GM18519 (cell line): ENCODE data around the gene EXOC6B.
A peak's percentile ranks its signal among the peaks of the same experiment; 100 is the strongest.

Source experiments
- ATAC-seq: cut with Tn5 transposase; IDR thresholded peaks from one replicate; pipeline ENCODE4 v1.9.1; 2021; ENCODE audit warnings: mild to moderate bottlenecking, moderate library complexity; ENCODE audit not compliant: unreplicated experiment, low FRiP score

EXOC6B gene

DNA sequence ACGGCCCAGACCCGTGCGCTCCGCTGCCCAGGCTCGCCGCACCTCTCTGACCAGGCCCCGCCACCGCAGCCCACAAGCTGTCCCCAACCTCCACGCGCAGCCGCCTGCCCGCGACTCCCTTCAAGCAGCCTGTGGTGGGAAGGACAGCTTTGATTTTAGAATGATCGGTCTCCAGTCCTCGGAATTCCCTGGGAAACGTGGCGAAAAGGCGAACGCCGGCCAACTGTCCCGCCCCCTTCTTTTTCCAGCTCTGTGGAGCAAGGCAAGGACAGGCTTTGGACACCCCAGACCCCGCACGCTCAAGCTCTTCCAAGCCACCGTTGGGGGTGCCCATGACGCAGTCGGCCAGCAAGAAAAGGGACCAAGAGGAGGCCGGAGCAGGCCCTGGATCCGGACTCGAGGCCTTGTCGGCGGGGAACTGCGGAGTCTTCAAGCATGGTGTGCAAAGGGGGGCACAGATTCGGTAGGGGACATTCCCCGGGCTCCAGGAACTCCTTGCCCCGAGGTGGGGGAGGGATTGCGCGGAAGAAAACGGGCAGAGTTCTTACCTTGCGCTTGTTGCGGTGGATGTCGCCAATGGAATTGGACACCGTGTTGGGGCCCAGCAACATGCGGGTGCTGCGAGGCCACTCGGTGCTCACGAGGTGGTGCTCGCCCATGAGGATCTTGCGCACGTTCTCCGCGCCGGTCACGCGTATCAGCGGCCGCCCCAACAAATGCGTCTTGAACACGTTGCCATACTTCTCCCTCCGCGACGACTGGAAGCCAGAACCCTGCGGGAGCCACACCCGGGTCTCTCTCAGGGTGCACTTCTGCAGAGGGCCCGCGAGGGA is 682.2 kb downstream of the EXOC6B start:
- ATAC-seq = no peak

DNA sequence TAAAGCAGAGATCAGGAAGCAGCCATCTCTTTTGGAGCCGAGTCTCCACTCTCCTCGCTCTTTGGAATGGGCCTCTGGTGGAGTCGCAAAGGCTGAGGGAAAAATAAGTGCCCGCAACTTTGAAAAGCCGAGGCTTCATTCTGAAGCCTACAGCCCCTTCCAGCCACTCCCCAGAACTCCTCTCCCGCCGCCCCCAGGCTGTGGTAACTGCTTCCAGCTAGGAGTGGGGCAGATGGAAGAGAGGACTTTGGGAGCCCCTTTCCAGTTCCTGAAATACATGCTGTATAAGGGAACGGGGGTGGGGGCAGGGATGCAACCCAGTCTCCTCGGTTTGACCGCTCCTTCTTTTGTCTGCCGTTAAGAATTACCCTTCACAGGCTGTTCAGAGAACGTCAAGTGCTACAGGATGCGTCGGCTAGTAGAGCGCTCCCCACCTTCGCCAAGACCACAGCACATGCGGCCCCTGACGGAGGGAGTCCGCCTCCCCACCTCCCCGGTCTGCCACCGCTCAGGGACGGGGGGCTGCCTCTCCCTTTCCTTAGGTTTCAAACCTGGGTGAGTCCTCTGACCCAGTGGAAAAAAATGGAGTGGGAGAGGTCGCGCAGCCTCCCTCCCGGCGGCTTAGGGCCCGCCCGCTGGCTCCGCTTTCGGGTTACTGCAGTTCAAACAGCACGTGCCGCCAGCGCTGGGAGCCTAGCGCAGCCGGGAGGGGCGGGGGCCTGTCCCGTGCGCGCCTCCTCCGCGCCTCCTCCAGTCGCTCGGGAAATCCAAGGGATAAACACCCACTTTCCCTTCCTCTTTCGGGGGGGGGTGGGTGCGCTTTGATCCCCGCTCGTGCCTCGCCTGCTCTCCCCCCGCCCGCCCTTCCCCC is 683.0 kb downstream of the EXOC6B start:
- no peak for ATAC-seq

DNA sequence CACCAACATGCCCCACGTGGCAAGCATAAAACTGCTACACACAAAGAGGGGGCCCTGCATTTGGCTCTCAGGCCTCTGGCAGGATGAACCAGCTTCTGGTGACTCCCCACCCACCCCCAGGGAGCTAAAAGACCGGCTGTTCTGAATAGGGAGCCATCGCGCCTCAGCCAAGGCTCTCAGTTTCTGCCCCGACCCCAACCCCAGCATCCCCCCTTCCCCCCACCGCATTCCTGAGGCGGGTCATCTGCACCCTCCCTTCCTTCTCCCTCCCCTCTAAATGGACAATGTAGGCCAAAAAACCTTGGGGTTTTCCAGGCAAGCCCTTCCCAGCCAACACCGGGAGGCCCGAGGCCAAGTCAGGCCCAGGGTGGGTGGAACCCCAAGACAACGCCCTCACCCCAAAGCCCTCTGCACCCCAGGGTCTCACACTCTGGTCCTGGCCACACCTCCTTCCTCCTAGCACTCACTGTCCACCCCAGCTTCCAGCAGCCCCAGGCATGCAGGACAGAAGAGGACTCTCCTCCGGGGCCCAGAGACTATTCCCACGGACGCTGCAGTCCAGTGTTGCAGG is 683.9 kb downstream of the EXOC6B start:
- no peak for ATAC-seq

DNA sequence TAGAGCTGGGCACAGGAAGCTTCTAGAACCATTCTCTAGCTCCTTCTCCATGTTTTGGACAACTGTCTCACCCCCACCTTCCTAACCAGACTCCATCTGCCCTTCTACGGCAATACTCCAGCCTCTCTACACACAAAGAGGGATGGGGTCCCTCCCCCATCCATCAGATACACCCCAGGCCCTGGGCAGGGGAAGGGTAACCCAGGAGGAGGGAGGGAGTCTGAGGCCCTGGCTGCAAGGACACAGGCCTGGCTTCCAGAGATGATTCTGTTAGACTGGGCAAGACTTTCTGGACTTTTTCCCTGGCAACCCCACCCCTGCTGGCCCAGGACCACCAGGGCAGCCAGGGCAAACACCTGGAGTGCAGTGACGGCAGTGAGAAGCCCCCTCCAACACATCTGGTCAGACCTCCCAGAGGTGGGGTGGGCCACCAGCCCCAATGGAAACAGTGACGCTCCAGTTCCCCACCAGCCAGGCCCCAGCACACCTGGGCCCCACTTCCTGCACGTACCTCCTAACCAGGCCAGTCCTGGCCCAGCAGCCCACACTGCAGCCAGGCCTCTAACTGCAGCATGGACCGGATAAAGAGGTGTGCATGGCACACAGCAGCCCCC is 684.7 kb downstream of the EXOC6B start:
- ATAC-seq = no peak

DNA sequence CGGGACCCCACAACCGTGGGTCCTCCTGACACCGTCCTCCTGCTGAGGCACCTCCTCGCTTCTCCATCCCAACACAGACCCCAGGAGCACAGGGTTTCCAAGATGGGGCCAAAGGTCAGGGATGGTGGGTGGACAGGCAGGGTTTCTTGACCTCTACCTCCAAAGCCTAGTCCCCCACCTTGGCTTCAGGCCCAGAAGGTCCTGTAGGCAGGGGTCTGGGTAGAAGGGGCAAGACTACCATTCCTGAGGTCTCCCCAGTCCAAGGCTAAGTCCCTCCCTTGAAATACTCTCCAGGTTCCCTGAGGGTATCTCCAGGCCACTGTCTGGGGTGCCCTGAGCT is 685.2 kb downstream of the EXOC6B start:
- no peak for ATAC-seq

DNA sequence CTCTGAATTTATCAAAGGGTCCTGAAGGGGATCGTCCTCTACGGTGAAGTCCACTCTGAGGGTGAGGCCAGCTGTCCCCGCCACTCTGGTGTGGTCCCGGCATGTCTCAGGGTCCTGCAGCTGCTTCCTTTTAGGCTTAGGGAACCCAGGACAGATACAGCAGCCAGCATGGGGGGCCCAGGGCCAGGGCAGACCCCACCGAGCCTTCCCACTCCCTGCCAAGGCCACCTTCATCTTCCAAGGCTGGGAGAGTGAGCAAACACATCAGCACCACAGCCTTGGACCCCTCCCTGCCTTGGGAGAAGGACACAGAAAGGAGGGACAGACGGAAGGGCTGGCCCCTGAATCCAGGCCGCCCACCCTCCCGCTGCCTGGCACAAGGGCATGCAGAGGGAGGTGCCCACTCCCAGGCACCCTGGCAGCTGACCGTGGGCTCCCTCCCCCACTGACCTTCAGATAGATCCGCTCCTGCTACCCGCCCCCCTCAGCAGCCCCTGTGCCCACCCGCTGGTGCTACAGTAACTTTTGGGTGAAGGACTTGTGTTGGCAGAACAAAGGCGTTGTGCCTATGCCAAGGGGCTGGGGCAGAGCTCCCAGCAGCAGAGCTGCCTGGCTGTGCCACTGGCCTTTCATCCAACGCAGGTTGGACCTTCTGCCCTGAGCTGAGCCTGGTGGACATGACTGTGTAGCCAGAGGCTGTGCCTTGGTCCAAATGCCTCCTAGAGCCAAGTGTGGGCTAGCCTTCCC is 685.8 kb downstream of the EXOC6B start:
- no peak for ATAC-seq

DNA sequence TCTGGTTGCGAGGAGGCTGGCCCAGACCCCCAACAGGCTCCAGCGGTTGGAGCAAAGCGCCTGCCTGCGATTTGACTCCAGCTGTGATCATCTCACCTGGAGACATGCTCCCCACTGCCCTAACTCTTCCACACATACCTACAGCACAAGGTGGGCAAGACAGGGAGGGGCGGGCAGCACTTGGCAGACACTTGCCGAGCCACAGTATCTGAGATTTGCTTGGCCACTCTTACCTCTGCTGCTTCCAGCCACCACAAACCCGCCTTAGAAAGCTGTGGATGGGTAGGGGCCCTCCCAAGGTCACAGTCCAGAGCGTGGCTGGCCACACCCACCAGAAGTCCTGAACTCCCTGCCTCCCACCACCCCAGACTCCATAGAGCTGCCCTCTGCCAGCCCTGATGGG is 686.4 kb downstream of the EXOC6B start:
- no peak for ATAC-seq

DNA sequence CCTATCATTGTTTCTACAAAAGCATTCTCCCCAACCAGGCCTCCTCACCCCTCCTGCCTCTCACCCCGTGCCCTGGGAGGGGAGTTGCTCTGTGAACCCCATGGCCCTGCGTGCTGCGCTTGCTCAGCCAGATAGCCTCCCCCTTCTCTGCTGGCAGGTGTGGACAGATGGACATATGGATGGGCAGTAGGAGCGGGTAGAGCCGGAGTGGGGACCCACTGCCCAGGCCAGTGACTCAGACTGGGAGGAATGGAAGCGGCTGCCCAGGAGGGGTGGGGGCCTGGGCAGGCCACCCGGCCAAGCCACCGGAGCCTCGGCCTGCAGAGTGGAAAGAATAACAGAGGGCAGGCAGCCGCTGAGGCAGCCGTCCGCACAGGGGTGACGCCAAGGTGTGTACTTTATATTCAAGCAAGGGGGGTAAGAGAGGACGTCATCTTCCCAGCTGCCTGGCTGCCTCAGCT is 686.9 kb downstream of the EXOC6B start:
- no peak for ATAC-seq

DNA sequence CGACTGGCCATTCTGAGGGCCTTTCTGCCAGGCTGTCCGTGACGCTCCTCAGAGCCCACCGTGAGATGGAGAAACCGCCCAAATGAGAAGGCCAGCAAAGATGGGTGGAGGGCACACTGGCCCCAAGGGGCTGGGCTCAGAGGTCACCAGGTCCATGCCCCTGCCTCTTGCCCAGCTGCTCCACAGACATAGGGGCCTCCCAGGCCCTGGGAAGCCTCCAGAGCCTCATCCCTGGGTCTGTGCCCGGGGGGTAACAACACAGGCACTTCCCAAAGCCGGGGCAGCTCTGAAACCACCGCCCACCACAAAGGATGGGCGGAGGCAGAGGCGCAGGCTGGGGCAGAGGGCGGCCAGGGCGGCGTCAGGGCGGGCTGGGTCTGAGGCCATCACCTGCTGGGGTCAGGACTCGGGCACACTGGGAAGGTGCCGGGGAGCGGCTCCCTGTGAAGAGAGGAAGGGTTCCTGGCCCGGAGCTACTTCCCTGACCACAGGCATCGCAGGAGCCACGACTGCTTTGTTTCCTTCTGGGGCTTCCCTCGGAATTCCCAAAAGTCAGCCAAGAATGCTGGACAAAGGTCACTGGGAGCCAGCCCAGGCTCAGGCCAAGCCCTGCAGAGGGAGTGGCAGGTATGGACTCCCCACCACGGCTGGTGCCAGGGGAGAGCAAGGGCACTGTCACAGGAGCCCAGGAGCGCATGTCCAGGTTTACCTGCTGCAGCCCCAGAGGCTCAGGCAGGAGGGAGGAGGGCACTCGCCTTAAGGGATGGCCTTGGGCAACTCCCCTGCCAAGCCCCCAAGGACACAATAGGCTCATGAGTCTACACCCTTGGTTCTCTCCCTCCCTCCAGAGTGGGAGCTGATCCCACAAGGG is 687.6 kb downstream of the EXOC6B start:
- no peak for ATAC-seq

DNA sequence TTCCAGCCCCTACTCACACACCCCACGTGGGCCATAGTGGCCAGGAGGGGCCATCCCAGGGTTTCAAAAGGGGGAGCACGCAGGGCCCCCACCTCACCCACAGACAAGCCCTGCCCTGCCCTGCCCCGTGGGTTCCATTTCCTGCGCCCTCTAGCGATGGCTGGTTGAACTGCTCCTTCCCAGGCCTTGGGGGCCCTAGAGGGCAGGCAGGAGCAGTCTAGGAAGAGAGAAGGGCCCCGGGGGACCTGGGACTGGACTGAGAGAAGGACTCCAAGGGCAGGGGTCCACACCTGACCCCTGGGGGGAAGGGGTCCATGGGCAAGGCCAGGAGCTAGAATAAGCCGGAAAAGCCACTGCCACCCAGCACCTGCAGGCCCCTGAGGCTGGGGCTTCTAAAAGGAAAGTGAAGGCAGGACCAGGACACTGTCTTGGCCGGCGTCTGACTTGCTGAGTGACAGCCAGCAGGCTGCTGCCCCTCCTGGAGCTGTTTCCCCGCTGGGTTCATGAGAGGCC is 688.3 kb downstream of the EXOC6B start:
- peak; percentile 77 for ATAC-seq

DNA sequence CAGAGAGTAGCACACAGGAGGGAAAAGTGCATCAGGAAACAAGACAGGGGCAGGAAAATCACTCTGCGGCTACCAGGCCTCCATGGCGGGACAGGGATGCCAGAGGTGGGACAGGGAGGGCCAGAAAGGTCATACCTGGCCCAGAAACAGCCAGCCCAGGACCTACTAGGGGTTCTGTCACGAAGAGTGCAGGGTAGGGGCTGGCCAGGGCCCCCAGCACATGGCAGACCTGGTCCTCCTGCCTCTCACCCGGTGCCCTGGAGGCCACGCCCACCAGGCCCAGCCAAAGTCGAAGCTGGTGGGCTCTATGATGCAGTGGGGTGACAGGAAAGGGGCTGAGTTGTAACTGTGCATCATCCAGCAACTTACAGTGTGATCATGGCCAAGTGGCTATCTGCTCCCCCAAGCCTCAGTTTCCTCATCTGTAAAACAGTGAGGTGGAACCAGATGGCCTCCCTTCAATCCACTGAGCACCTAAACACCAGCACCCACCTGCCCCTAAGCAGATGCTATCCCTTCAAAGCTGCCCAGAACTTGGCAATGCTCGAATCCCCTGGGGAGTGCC is 688.8 kb downstream of the EXOC6B start:
- no peak for ATAC-seq

DNA sequence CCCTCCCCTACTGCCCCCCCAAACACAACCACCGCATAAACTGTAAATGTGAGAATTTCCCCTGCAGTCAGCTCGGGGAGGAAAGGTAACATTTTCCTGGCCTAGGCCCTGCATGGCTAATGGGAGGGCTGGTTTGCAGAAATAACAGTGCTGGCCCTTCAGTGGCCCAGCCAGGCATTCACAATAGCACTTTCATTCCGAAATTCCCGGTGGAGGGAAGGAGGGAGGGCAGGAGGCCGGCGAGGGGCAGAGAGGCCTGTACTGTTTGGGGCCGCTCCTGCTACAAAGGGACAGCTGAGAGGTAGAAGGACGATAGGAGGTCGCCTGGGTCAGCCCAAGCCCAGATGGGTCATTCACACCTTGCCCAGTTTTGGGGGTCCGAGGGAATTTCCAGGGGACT is 689.5 kb downstream of the EXOC6B start:
- ATAC-seq = no peak

DNA sequence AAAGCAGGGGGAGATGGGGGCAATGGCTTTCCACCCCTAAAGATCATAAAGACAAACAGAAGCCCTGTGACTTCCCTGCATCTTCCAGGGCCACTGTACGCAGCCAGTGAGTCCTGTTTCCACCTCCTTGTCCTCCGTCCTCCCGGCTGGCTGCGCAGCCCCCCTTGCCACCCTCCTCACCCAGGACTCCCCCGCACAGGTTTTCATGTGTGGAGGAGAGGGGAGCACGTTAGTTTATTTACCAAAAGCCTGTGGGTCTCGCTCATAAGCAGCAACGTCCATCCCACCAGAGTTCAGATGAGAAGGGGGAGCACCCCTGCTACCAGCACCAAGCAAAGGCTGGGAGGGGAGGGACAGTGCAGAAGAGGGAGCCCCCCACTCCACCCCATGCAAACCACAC is 689.9 kb downstream of the EXOC6B start:
- no peak for ATAC-seq

DNA sequence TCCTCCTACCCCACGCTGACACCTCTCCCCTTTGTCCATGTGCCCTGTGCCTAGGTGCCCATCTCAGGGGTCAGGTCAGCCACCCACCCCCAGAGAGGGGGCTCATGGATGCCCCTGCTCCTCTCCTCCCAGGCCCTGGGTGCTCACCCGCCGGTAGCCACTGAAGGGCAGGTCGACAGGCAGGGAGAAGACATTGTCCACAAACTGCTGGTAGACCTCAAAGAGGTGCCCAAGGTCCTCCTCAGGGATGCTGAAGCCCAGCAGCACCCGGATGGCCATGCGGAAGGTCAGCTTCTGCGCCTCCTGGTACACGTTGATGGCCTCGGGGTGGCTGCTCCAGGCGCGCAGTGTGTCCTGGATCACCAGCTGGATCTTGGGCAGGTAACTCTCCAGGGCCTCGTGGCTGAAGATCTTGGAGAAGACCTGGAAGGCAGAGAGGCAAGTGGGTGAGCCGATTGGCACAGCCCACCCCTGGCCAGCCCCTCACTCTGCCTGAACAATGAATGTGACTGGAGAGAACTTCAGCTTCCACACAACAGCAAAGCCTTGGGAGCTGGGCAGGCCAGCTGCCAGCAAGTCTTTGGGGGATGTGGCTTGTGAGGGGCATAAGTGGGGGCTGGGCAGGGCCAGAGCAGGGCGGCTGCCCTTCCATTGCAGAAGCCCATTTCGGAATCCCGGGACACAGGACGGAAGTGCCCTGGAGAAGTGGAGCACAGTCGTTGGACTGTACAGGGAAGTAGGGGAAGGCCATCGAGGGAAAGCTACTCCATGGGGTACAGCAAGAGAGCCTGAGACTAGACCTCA is 690.6 kb downstream of the EXOC6B start:
- ATAC-seq = no peak

DNA sequence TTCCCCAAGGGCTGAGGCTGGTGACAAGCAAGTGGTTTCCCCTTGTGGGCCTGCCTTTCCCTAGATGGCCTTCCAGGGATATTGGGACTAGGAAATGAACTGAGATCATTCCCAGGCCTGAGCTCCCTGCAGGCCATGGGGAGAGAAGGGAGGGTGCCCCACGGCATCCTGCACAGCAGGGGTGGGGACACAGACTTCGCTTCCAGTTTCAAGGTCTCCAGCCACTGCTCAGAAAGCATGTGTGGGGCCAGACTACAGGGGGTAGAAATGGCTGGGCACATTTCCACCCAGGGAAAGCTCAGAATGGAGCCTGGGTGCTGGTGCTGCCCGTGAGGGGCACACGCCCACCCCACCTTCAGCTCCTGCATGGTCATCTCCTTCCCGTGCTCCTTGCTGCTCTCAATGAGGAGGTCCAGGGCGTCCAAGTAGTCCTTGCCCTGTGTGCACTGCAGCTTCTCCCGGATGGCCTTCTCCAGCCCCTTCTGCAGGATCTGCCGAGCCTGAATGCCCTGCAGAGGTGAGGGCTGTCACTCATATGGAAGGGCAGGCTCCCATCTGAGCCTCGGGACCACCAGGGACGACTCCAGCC is 691.3 kb downstream of the EXOC6B start:
- ATAC-seq = no peak

DNA sequence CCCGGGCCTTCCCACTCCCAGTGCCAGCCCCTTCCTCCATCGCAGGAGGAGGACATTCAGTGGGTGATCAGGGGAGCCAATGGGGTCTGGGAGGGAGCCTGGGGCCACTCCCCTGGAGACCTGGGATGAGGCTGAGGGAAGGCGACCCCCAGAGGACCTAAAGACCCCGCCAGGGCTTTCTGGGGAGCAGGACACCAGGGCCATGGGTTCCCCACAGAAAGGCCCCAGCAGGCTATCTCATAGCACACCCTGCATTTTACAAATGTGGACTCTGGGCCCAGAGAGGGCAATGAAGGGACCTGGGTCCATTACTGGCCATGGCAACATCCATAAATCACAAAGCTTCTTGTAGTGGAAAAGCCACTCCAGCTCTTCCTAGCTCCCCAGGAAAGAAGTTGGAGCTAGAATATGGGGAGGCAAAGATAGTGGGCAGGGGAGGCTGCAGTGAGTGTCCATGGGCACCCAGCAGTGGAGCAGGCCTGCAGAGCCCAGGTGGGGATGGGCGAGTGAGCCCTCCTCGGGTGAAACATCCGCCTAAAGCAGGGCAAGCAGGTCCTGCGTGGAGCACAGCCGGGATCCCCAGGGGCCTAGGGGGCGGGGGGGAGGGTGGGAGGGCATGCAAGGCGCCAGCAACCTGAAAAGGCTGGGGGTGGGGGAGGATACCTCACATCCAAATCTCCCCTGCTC is 692.0 kb downstream of the EXOC6B start:
- no peak for ATAC-seq
